H9 (cell line): ENCODE measurements around the gene GATAD2B. TPM values are rescaled to one million over a fixed set of nuclear protein-coding genes. Genes with fewer than 3 reads are reported as not detected.

Source experiments
- DNase-seq: peaks from one replicate; pipeline ENCODE4 v3.0.0-alpha.2; 2017
- H2AFZ ChIP-seq: one replicate; pipeline ENCODE4 v1.6.1; 2013; ENCODE audit warnings: mild to moderate bottlenecking, low read length, control low read depth, moderate library complexity
- H2AK5ac ChIP-seq: 2 replicates; pipeline ENCODE4 v1.6.1; 2013; ENCODE audit warnings: low read length, control low read depth, mixed read lengths; ENCODE audit not compliant: insufficient read length
- H2BK120ac ChIP-seq: one replicate; pipeline ENCODE4 v1.6.1; 2013; ENCODE audit warnings: low read depth, mild to moderate bottlenecking, low read length, control low read depth, inconsistent platforms; ENCODE audit not compliant: poor library complexity, severe bottlenecking
- H2BK12ac ChIP-seq: 2 replicates; pipeline ENCODE4 v1.6.1; 2013; ENCODE audit warnings: low read length, control low read depth, mixed read lengths, low read depth; ENCODE audit not compliant: insufficient read length
- H2BK15ac ChIP-seq: 2 replicates; pipeline ENCODE4 v1.6.1; 2013; ENCODE audit warnings: low read depth, low read length, control low read depth
- H2BK20ac ChIP-seq: one replicate; pipeline ENCODE4 v1.6.1; 2013; ENCODE audit warnings: low read depth, mild to moderate bottlenecking, low read length, control low read depth, inconsistent platforms; ENCODE audit not compliant: poor library complexity, severe bottlenecking
- H2BK5ac ChIP-seq: 2 replicates; pipeline ENCODE4 v1.6.1; 2013; ENCODE audit warnings: low read length, control low read depth, mixed read lengths; ENCODE audit not compliant: insufficient read length
- H3K14ac ChIP-seq: 2 replicates; pipeline ENCODE4 v1.6.1; 2013; ENCODE audit warnings: low read length, control low read depth; ENCODE audit not compliant: insufficient read depth
- H3K18ac ChIP-seq: 2 replicates; pipeline ENCODE4 v1.6.1; 2013; ENCODE audit warnings: low read depth, mild to moderate bottlenecking, mixed read lengths, low read length, control low read depth; ENCODE audit not compliant: insufficient read length
- H3K23ac ChIP-seq: 2 replicates; pipeline ENCODE4 v1.6.1; 2013; ENCODE audit warnings: low read length, control low read depth, mixed read lengths, low read depth; ENCODE audit not compliant: insufficient read length
- H3K23me2 ChIP-seq: 2 replicates; pipeline ENCODE4 v1.6.1; 2013; ENCODE audit warnings: low read depth, mild to moderate bottlenecking, mixed read lengths, low read length, control low read depth; ENCODE audit not compliant: insufficient read length, poor library complexity, severe bottlenecking
- H3K27ac ChIP-seq: 2 replicates; pipeline ENCODE4 v1.5.1; 2013; ENCODE audit warnings: low read length, control low read depth, mixed read lengths, low read depth; ENCODE audit not compliant: insufficient read length
- H3K27me3 ChIP-seq: 2 replicates; pipeline ENCODE4 v1.6.1; 2013; ENCODE audit warnings: low read length, control low read depth, inconsistent platforms; ENCODE audit not compliant: insufficient read depth
- H3K4ac ChIP-seq: 2 replicates; pipeline ENCODE4 v1.6.1; 2013; ENCODE audit warnings: low read depth, mild to moderate bottlenecking, control low read depth, inconsistent platforms, low read length, moderate library complexity
- H3K4me1 ChIP-seq: 2 replicates; pipeline ENCODE4 v1.6.1; 2013; ENCODE audit warnings: low read length, control low read depth, inconsistent platforms; ENCODE audit not compliant: insufficient read depth
- H3K4me2 ChIP-seq: 2 replicates; pipeline ENCODE4 v1.6.1; 2013; ENCODE audit warnings: low read length, control low read depth, mixed read lengths; ENCODE audit not compliant: insufficient read length, insufficient read depth
- H3K56ac ChIP-seq: 2 replicates; pipeline ENCODE4 v1.6.1; 2013; ENCODE audit warnings: low read depth, mild to moderate bottlenecking, mixed read lengths, low read length, control low read depth; ENCODE audit not compliant: insufficient read length
- H3K79me1 ChIP-seq: 2 replicates; pipeline ENCODE4 v1.6.1; 2013; ENCODE audit warnings: low read depth, mild to moderate bottlenecking, moderate library complexity, low read length, control low read depth, inconsistent platforms; ENCODE audit not compliant: insufficient read depth, poor library complexity, severe bottlenecking
- H3K79me2 ChIP-seq: 2 replicates; pipeline ENCODE4 v1.6.1; 2013; ENCODE audit warnings: low read length, control low read depth, inconsistent platforms; ENCODE audit not compliant: insufficient read depth
- H3K9ac ChIP-seq: 2 replicates; pipeline ENCODE4 v1.6.1; 2013; ENCODE audit warnings: low read length, control low read depth, mixed read lengths; ENCODE audit not compliant: insufficient read length; ENCODE audit errors: extremely low read depth
- H3K9me3 ChIP-seq: one replicate; pipeline ENCODE4 v1.6.1; 2013; ENCODE audit warnings: low read depth, low read length, inconsistent platforms; ENCODE audit not compliant: control insufficient read depth
- H3T11ph ChIP-seq: one replicate; pipeline ENCODE4 v1.6.1; 2013; ENCODE audit warnings: mild to moderate bottlenecking, low read length, control low read depth, inconsistent platforms
- H4K20me1 ChIP-seq: one replicate; pipeline ENCODE4 v1.6.1; 2013; ENCODE audit not compliant: control insufficient read depth, insufficient read length, insufficient read depth
- H4K5ac ChIP-seq: 2 replicates; pipeline ENCODE4 v1.6.1; 2013; ENCODE audit warnings: low read depth, mild to moderate bottlenecking, mixed read lengths, low read length, control low read depth; ENCODE audit not compliant: insufficient read length
- H4K8ac ChIP-seq: replicated peaks from 2 replicates; pipeline ENCODE4 v1.6.1; 2013; ENCODE audit warnings: low read length, control low read depth, mixed read lengths, low read depth; ENCODE audit not compliant: insufficient read length
- H4K91ac ChIP-seq: 2 replicates; pipeline ENCODE4 v1.6.1; 2013; ENCODE audit warnings: low read depth, mild to moderate bottlenecking, moderate library complexity, mixed read lengths, low read length, control low read depth; ENCODE audit not compliant: insufficient read length
- H3K27ac Mint-ChIP-seq, 3 experiments: 2 replicates in 2 of 3; 3 replicates in 1 of 3; pipeline ENCODE4 v1.8.0; 2020 to 2021; ENCODE audit warnings: mixed read lengths in 3 of 3, mild to moderate bottlenecking in 1 of 3, moderate library complexity in 1 of 3
- H3K27me3 Mint-ChIP-seq: 2 replicates; pipeline ENCODE4 v1.8.0; 2021; ENCODE audit warnings: low read depth, mild to moderate bottlenecking, moderate library complexity, mixed read lengths
- H3K36me3 Mint-ChIP-seq, 3 experiments: 2 replicates in 2 of 3; 3 replicates in 1 of 3; pipeline ENCODE4 v1.8.0; 2020 to 2021; ENCODE audit warnings: low read depth in 3 of 3, mixed read lengths in 3 of 3; ENCODE audit not compliant: insufficient read depth in 1 of 3
- H3K4me1 Mint-ChIP-seq, 2 experiments: 2 replicates each; pipeline ENCODE4 v1.8.0; 2020; ENCODE audit warnings: mixed read lengths in 2 of 2
- H3K4me3 Mint-ChIP-seq, 2 experiments: 2 replicates in 1 of 2; 3 replicates in 1 of 2; pipeline ENCODE4 v1.8.0; 2020 to 2021; ENCODE audit warnings: mild to moderate bottlenecking in 2 of 2, mixed read lengths in 2 of 2, moderate library complexity in 1 of 2
- H3K9me3 Mint-ChIP-seq, 2 experiments: 2 replicates in 1 of 2; 3 replicates in 1 of 2; pipeline ENCODE4 v1.8.0; 2020; ENCODE audit warnings: mild to moderate bottlenecking in 2 of 2, mixed read lengths in 2 of 2, moderate library complexity in 1 of 2
- CTCF ChIP-seq: fragments of 200-600 bp; sonication (generic); conservative IDR thresholded peaks from 3 replicates; pipeline ENCODE4 v1.8.0; 2021; ENCODE audit warnings: antibody characterized with exemption, mild to moderate bottlenecking
- WGBS: extraction: QIAGEN DNeasy Blood & Tissue Kit; methylation state at CpG from one replicate; pipeline ENCODE4 v1.1.7; 2013; ENCODE audit warnings: missing lambda C conversion rate, low lambda C conversion rate, mixed read lengths; ENCODE audit not compliant: insufficient read length; ENCODE audit errors: extremely low coverage; 5-methylcytosine and 5-hydroxymethylcytosine counted together
- total RNA-seq: library from RNA; stranded (reverse); gene quantifications from 2 replicates; pipeline ENCODE4 v1.2.1, GENCODE V29; 2021

The GATAD2B gene
- total RNA-seq, 1 experiment from 2014 or later: 44.1 TPM

DNA sequence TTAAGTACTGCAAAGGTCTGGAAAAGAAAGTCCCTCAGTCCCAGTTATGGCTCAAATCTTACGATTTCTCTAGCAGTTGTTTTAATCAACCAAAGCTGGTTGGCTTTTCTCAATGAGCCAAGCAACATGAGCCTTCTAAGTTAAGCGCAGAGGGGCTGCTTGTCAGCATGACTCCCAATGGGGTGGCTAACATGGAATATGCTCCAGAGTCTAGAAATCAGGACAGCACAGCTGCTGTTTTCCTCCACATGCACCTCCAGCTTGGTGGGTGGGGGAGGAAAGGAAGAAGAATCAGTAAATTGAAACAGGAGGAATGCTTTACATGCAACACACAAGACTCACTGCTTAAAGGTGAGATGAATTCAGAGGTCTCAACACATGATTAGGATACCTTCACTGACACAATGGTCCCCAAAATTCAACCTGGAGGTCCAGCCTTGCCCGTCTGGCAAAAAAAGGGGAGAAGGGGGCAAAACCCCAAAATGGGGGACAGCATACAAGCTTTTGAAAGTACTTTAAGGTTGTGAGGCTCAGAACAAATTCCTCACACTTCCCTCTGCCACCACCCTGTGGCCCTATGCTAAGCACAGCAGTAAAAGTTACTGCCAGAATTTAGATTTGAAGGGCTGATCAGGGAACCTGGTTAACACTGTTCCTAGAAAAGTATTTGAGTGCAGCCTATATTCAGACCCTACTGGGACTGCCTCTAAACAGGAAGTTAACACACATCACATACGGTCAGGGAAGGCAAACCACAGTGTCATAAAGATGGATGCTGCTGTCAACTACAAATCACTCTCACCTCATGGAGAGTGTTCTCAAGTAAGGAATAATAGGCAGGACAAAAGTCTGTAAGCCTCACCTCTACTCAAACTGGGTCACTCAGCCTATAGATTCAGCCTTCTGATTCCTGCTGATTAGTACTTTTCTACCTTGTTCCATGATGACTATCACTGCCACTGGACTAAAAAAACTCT is 2.6 kb downstream of the GATAD2B start:
- H3T11ph ChIP-seq: no peak overlapping the region
- peak overlapping the region; percentile 89 to 94 for H3K4me3 Mint-ChIP-seq
- peak overlapping the region in 1 of 3 experiments; percentile 76; a peak in 1 of 7 replicates for H3K27ac Mint-ChIP-seq
- no peak overlapping the region for H2AFZ ChIP-seq
- H3K9me3 ChIP-seq: no peaks in the 10 kb centered on the region
- no peak overlapping the region for H2BK12ac ChIP-seq
- H3K36me3 Mint-ChIP-seq: peaks cover 5 to 14% (median 10%) of the 10 kb centered on the region in 3 experiments; a peak in 5 of 7 replicates
- no peaks in the 10 kb centered on the region for H3K27me3 ChIP-seq
- peaks cover 24% of the 10 kb centered on the region in 2 experiments for H3K4me1 Mint-ChIP-seq
- no peaks in the 10 kb centered on the region for H3K79me1 ChIP-seq
- peak; percentile 28; the same call in 1 of the 3 replicates for TF ChIP-seq CTCF
- H3K18ac ChIP-seq: no peak overlapping the region
- no peak overlapping the region for H3K56ac ChIP-seq
- peaks cover 35% of the 10 kb centered on the region; the same call in 1 of the 2 replicates for H3K79me2 ChIP-seq
- H2BK15ac ChIP-seq: no peak overlapping the region
- no peaks in the 10 kb centered on the region for H3K27me3 Mint-ChIP-seq
- H3K14ac ChIP-seq: no peak overlapping the region
- DNase-seq: no peak
- H3K9ac ChIP-seq: no peak overlapping the region
- H2BK5ac ChIP-seq: no peak overlapping the region
- H2BK20ac ChIP-seq: no peak overlapping the region
- H2BK120ac ChIP-seq: no peak overlapping the region
- H3K23ac ChIP-seq: no peak overlapping the region
- peaks cover 4% of the 10 kb centered on the region for H4K20me1 ChIP-seq
- no peak overlapping the region for H3K27ac ChIP-seq
- H4K5ac ChIP-seq: no peak overlapping the region
- H2AK5ac ChIP-seq: no peak overlapping the region
- H3K4me2 ChIP-seq: peak overlapping the region; percentile 99
- H3K4ac ChIP-seq: no peak overlapping the region
- no peaks in the 10 kb centered on the region for H3K9me3 Mint-ChIP-seq
- no peak overlapping the region for H4K91ac ChIP-seq
- no CpG with 5 or more reads among the region's 4 CpGs for WGBS
- H4K8ac ChIP-seq: no peak overlapping the region
- H3K4me1 ChIP-seq: no peaks in the 10 kb centered on the region; the same call in 1 of the 2 replicates
- H3K23me2 ChIP-seq: peaks cover 14% of the 10 kb centered on the region
